ENCODE results near the gene KAT14. TPM values are rescaled to one million over a fixed set of nuclear protein-coding genes. Genes with fewer than 3 reads are reported as not detected.
"Not testable (repeated sequence)": the region's sequence is repeated elsewhere in the genome, so short reads cannot be mapped to it uniquely, and the experiment has no call there.

Gene KAT14
- total RNA-seq, 2 donors from 2014 or later: 7.9 to 8.8 TPM

DNA sequence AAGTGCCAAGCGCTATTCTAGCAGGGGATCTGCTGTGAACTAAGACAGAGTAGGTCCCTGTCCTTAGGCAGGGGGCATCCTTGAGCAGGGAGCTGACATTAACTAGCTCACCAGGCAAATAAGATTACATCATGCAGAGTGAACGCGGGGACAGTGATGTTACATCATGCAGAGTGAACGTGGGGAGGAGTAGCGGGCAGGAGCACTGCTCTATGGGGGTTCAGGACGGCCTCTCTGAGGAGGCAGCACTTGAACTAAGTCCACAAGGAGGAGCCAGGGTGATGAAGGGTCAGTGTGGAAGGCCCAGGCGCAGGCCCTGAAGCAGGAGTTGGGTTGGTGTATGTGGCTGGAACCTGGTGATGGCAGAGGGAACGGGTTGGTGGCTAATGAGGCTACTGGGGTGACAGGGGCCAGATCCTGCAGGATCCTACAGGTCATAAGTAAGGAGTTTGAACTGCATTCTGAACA lies 38.7 kb downstream of the KAT14 start:
- DNase-seq (no peak), ATAC-seq (no peak)
- H3K27ac ChIP-seq: no peak overlapping the region
- peaks cover 0 to 9% (median 0%) of the 10 kb centered on the region in 3 donors for H3K9me3 ChIP-seq
- no peaks in the 10 kb centered on the region for H3K27me3 ChIP-seq
- H3K4me3 ChIP-seq: no peak overlapping the region
- intact Hi-C loops (cut with DNase I): no loop called here
- TF ChIP-seq POLR2A (IDR thresholded peaks at IDR 0.05) (no peak), CTCF (IDR thresholded peaks at IDR 0.05) (no peak)
- peaks cover 0 to 2% of the 10 kb centered on the region in 2 donors for H3K36me3 ChIP-seq (replicated peaks in 1 of 2; ENCODE audit: insufficient read depth in 1 of 2, low read depth in 2 of 2)
- H3K4me1 ChIP-seq: no peaks in the 10 kb centered on the region
- WGBS, 2 donors: 91% methylated on average over 8 of the region's 8 CpGs

DNA sequence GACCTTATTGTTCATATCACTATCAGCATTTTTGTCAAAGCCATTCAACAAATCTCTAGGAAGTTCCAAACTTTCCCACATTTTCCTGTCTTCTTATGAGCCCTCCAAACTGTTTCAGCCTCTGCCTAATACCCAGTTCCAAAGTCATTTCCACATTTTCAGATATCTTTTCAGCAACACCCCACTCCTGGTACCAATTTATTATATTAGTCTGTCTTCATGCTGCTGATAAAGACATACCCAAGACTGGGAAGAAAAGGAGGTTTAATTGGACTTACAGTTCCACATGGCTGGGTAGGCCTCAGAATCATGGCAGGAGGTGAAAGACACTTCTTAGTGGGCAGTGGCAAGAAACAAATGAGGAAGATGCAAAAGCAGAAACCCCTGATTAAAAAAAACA lies 42.7 kb downstream of the KAT14 start:
- ATAC-seq; H3K4me1 ChIP-seq; H3K9me3 ChIP-seq; intact Hi-C loops (cut with DNase I); H3K27me3 ChIP-seq; H3K4me3 ChIP-seq; DNase-seq; H3K27ac ChIP-seq: not testable (repeated sequence)
- H3K36me3 ChIP-seq (replicated peaks in 1 of 2; ENCODE audit: insufficient read depth in 1 of 2, low read depth in 2 of 2): peaks cover 0 to 16% of the 10 kb centered on the region in 2 donors

DNA sequence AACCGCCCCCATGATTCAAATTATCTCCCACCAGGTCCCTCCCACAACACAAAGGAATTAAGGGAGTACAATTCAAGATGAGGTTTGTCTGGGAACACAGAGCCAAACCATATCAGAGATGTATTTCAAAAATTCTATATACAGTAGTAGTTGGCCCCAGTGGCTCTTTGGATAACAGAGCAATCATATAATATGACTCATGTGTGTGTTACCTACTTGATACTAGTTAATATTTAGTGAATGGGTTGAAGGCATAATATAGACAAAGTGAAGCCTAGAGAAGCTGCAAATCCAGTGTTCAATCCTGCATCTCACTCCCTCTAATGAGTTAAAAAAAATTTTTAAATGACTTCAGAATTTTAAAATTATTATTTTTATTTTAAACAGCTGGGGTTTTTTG lies 43.2 kb downstream of the KAT14 start:
- H3K36me3 ChIP-seq (replicated peaks in 1 of 2; ENCODE audit: insufficient read depth in 1 of 2, low read depth in 2 of 2): peaks cover 0 to 16% of the 10 kb centered on the region in 2 donors
- 39 to 93% methylated on average over 1 of the region's 1 CpG for WGBS, 2 donors
- ATAC-seq: no peak

GRCh38 chr20:18187020-18187419 lies 49.4 kb downstream of the KAT14 start:
- no peak for ATAC-seq
- Histone ChIP-seq H3K36me3 (replicated peaks in 1 of 2; ENCODE audit: insufficient read depth in 1 of 2, low read depth in 2 of 2) (peaks cover 0 to 22% of the 10 kb centered on the region in 2 donors), H3K27me3 (no peaks in the 10 kb centered on the region), H3K4me3 (no peak overlapping the region), H3K9me3 (no peaks in the 10 kb centered on the region), H3K4me1 (no peaks in the 10 kb centered on the region), H3K27ac (no peak overlapping the region)
- TF ChIP-seq CTCF (IDR thresholded peaks at IDR 0.05) (no peak), POLR2A (IDR thresholded peaks at IDR 0.05) (no peak)
- DNase-seq: no peak
- intact Hi-C loops (cut with DNase I): no loop called here
- WGBS, 2 donors: 87 to 90% methylated on average over 5 of the region's 5 CpGs

More for the DNA sequence above, 43.2 kb downstream of the KAT14 start:
- Histone ChIP-seq H3K27ac (no peak overlapping the region), H3K27me3 (no peaks in the 10 kb centered on the region), H3K9me3 (peaks cover 0 to 9% (median 0%) of the 10 kb centered on the region in 3 donors), H3K4me1 (no peaks in the 10 kb centered on the region), H3K4me3 (no peak overlapping the region)
- intact Hi-C loops (cut with DNase I): no loop called here
- DNase-seq: no peak
- TF ChIP-seq CTCF (IDR thresholded peaks at IDR 0.05) (no peak), POLR2A (IDR thresholded peaks at IDR 0.05) (no peak)

DNA sequence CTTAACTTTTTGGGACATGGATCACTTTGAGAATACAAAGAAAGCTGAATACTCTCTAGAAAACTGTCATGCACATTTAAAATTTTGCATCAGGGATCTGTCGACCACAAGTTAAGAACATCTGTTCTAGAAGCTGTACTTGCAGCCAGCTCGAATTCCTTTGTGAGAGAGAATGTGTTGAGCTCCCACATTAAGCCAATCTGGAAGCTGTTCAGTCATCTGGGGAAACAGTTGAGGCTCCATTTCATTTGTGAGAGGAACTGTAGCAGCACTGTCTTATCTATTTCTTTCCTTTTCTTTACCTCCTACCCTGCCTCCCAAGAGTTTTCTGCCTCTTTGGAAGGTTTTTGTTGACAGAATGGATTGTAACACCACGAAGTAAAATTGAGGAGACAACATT lies 50.8 kb downstream of the KAT14 start:
- whole genome bisulfite sequencing, 2 donors: 57 to 60% methylated on average over 3 of the region's 3 CpGs
- no peaks in the 10 kb centered on the region for H3K9me3 ChIP-seq
- ATAC-seq (no peak), DNase-seq (no peak)
- H3K27ac ChIP-seq: no peak overlapping the region
- peaks cover 0 to 17% of the 10 kb centered on the region in 2 donors for H3K36me3 ChIP-seq (replicated peaks in 1 of 2; ENCODE audit: insufficient read depth in 1 of 2, low read depth in 2 of 2)
- no peaks in the 10 kb centered on the region for H3K27me3 ChIP-seq
- no peak for TF ChIP-seq POLR2A (IDR thresholded peaks at IDR 0.05)
- no peak for TF ChIP-seq CTCF (IDR thresholded peaks at IDR 0.05)
- no peaks in the 10 kb centered on the region for H3K4me1 ChIP-seq
- no peak overlapping the region for H3K4me3 ChIP-seq
- intact Hi-C loops (cut with DNase I): no loop called here

Data from body of pancreas (tissue), 4 donors.